A673 (cell line): ENCODE data around the gene PLPP1. TPM values are rescaled to one million over a fixed set of nuclear protein-coding genes. Genes with fewer than 3 reads are reported as not detected.

ENCODE experiments used
- BruUV-seq: library from RNA; stranded (reverse); fragments of 400-500 nt; replicated peaks from 2 replicates; lab custom pipeline; 2021; lab: Mats Ljungman, UMichigan
- CTCF ChIA-PET: fragments of 300-600 bp; sonication (Branson Sonifier 250); formaldehyde crosslinking; loops from one replicate; lab custom pipeline; 2022; ENCODE audit warnings: antibody characterized with exemption; lab: Charles Lee
- POLR2A ChIA-PET: fragments of 300-600 bp; sonication (Branson Sonifier 250); formaldehyde crosslinking; loops from one replicate; lab custom pipeline; 2022; ENCODE audit warnings: antibody characterized with exemption; ENCODE audit not compliant: low non-redundant PET; lab: Charles Lee
- DNase-seq: peaks from one replicate; pipeline ENCODE4 v3.0.0-alpha.2; 2015; ENCODE audit warnings: low spot score
- H3K27ac ChIP-seq: fragments of 200-600 bp; sonication (generic); 2 replicates; pipeline ENCODE4 v1.5.1; 2016; ENCODE audit warnings: mixed run types, low read depth, mild to moderate bottlenecking, mixed read lengths, antibody characterized with exemption, low read length; ENCODE audit not compliant: poor library complexity, severe bottlenecking
- H3K27me3 ChIP-seq: fragments of 200-600 bp; sonication (generic); replicated peaks from 2 replicates; pipeline ENCODE4 v1.6.1; 2017; ENCODE audit warnings: mixed run types, low read depth, mild to moderate bottlenecking, mixed read lengths, antibody characterized with exemption, low read length; ENCODE audit not compliant: insufficient read depth, poor library complexity
- H3K36me3 ChIP-seq: fragments of 200-600 bp; sonication (generic); 2 replicates; pipeline ENCODE4 v1.6.1; 2016; ENCODE audit warnings: mixed run types, mild to moderate bottlenecking, mixed read lengths, antibody characterized with exemption, low read length; ENCODE audit not compliant: insufficient read depth, poor library complexity, severe bottlenecking
- H3K4me1 ChIP-seq: fragments of 200-600 bp; sonication (generic); 2 replicates; pipeline ENCODE4 v1.6.1; 2017; ENCODE audit warnings: mixed run types, mild to moderate bottlenecking, mixed read lengths, antibody characterized with exemption, low read length; ENCODE audit not compliant: insufficient read depth, poor library complexity, severe bottlenecking
- H3K4me3 ChIP-seq: fragments of 200-600 bp; sonication (generic); 2 replicates; pipeline ENCODE4 v1.5.1; 2016; ENCODE audit warnings: low read depth, mixed run types, mild to moderate bottlenecking, mixed read lengths, low read length; ENCODE audit not compliant: poor library complexity, severe bottlenecking
- H3K9me3 ChIP-seq: fragments of 200-600 bp; sonication (generic); 2 replicates; pipeline ENCODE4 v1.6.1; 2016; ENCODE audit warnings: mixed run types, low read depth, mild to moderate bottlenecking, mixed read lengths, antibody characterized with exemption, low read length; ENCODE audit not compliant: poor library complexity, severe bottlenecking
- EZH2 ChIP-seq: fragments of 200-600 bp; sonication (generic); IDR thresholded peaks from 2 replicates; pipeline ENCODE4 v1.6.1; 2017; ENCODE audit warnings: borderline replicate concordance, low read depth, mild to moderate bottlenecking, mixed read lengths, antibody characterized with exemption, low read length; ENCODE audit not compliant: poor library complexity, severe bottlenecking
- intact Hi-C: fragments of 100-400 bp; cut with micrococcal nuclease; formaldehyde crosslinking; loops from one replicate; pipeline ENCODE4 v1.10.0; 2022; ENCODE audit not compliant: unreplicated experiment
- total RNA-seq: library from RNA; stranded (reverse); gene quantifications from 2 replicates; pipeline ENCODE4 v1.2.3, GENCODE V29; 2021
- TF ChIP-seq, protein P1 (sequence below): fragments of 300-800, 200-600 bp; sonication (generic); conservative IDR thresholded peaks from 2 replicates; pipeline ENCODE4 v1.5.1; 2017; ENCODE audit warnings: low read depth, mild to moderate bottlenecking, antibody characterized with exemption, low read length, moderate library complexity, mixed read lengths

The PLPP1 gene
- total RNA-seq, 1 experiment from 2014 or later: 6.7 TPM

DNA sequence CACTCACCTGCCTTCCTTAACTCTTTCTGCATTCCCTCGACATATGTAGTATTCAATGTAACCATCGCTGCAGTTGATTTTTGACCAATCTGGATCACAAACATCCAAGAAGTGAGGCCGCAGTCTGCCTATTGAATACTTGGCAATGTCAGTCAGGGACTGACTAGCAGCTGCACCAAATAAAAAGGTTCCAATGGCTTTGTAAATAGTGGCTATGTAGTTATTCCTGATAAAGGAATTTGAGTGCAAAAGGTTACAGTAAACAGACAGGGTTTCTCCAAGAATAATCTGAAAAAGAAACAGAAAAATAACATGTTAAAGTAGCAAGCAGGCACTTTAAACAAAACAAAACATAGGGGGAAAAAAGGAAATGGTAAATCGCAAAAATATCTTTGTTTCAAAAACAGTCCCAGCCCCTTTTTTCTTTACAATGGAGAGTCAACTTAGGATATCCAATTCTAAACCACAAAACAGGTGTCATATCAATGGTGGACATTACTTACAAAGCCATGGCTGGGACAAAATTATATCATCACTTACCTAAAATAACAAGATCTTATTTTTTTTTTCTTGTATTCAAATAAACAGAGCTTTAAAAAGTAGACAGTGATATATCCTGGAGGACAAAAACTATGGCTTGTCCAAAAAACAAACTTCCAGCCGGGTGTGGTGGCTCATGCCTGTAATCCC lies 66.8 kb downstream of the PLPP1 start:
- BruUV-seq: no TSS peak
- Histone ChIP-seq H3K4me1 (no peaks in the 10 kb centered on the region), H3K27ac (no peak overlapping the region), H3K27me3 (no peaks in the 10 kb centered on the region), H3K4me3 (no peak overlapping the region), H3K36me3 (no peaks in the 10 kb centered on the region), H3K9me3 (no peaks in the 10 kb centered on the region)
- POLR2A ChIA-PET: no interaction called here
- intact Hi-C loops: no loop called here
- CTCF ChIA-PET: no interaction called here
- DNase-seq: no peak
- TF ChIP-seq, protein P1, sequence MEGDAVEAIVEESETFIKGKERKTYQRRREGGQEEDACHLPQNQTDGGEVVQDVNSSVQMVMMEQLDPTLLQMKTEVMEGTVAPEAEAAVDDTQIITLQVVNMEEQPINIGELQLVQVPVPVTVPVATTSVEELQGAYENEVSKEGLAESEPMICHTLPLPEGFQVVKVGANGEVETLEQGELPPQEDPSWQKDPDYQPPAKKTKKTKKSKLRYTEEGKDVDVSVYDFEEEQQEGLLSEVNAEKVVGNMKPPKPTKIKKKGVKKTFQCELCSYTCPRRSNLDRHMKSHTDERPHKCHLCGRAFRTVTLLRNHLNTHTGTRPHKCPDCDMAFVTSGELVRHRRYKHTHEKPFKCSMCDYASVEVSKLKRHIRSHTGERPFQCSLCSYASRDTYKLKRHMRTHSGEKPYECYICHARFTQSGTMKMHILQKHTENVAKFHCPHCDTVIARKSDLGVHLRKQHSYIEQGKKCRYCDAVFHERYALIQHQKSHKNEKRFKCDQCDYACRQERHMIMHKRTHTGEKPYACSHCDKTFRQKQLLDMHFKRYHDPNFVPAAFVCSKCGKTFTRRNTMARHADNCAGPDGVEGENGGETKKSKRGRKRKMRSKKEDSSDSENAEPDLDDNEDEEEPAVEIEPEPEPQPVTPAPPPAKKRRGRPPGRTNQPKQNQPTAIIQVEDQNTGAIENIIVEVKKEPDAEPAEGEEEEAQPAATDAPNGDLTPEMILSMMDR: no peak
- no peak for TF ChIP-seq EZH2

DNA sequence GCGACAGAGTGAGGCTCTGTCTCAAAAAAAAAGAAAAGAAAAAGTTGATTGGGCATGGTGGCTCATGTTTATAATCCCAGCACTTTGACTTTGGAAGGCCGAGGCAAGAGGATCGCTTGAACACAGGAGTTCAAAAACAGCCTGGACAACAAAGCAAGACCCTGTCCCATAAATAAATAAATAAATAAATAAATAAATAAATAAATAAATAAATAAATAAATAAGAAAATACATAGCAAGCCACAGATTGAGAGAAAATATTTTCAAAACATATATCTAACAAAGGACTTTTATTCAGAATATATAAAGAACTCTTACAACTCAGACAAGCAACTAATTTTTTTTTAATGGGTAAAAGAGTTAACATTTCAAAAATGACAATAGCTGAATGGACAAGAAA lies 71.2 kb downstream of the PLPP1 start:
- intact Hi-C loops: no loop called here
- no peak overlapping the region for H3K4me3 ChIP-seq
- no peak for DNase-seq
- BruUV-seq: no TSS peak
- H3K4me1 ChIP-seq: no peaks in the 10 kb centered on the region
- no peaks in the 10 kb centered on the region for H3K9me3 ChIP-seq
- no peak overlapping the region for H3K27ac ChIP-seq
- TF ChIP-seq EZH2: no peak
- TF ChIP-seq, protein P1: no peak
- H3K36me3 ChIP-seq: no peaks in the 10 kb centered on the region
- H3K27me3 ChIP-seq: no peaks in the 10 kb centered on the region
- CTCF ChIA-PET: no interaction called here
- POLR2A ChIA-PET: no interaction called here

DNA sequence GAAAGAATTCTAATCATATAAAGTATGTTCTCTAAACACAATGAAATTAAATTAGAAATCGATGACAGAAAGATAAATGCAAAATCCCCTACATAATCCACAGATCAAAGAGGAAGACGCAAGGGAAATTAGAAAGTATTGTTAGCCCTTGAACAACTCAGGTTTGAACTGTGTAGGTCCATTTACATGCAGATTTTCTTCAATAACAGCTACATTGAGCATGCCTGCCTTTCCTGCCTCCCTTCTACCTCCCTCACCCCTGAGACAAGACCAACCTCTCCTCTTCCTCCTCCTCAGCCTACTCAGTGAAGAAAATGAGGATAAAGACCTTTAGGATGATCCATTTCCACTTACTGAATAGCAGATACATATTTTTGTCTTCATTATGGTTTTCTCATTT lies 75.2 kb downstream of the PLPP1 start:
- Histone ChIP-seq H3K4me1 (no peaks in the 10 kb centered on the region), H3K9me3 (no peaks in the 10 kb centered on the region), H3K27me3 (no peaks in the 10 kb centered on the region), H3K36me3 (no peaks in the 10 kb centered on the region), H3K4me3 (no peak overlapping the region), H3K27ac (no peak overlapping the region)
- no peak for DNase-seq
- ChIA-PET POLR2A (no interaction called here), CTCF (interaction anchor here (0.6 kb wide), 1 partner anchor 32 kb away, joined by 4 read pairs; no protein-coding TSS in a partner anchor)
- TF ChIP-seq, protein P1: no peak
- no peak for TF ChIP-seq EZH2
- no TSS peak for BruUV-seq
- intact Hi-C loops: no loop called here
